Measurements from ENCODE around the gene CACYBP. TPM values are rescaled to one million over a fixed set of nuclear protein-coding genes. Genes with fewer than 3 reads are reported as not detected.
"Not testable (repeated sequence)": the region's sequence is repeated elsewhere in the genome, so short reads cannot be mapped to it uniquely, and the experiment has no call there.

CACYBP gene
- total RNA-seq, 2 experiments from 2014 or later = 394 to 452 TPM

GRCh38 chr1:175005085-175005783 lies 5.5 kb downstream of the CACYBP start:
- DNase-seq = peak; percentile 44

GRCh38 chr1:175009532-175009931 lies 9.8 kb downstream of the CACYBP start:
- Mint-ChIP-seq H3K27ac (peak overlapping the region; percentile 14), H3K4me1 (peaks cover 26% of the 10 kb centered on the region)
- POLR2A ChIA-PET = no interaction called here

More at GRCh38 chr1:175005085-175005783, 5.5 kb downstream of the CACYBP start:
- Mint-ChIP-seq H3K4me1 (peaks cover 57% of the 10 kb centered on the region), H3K27me3 (no peaks in the 10 kb centered on the region), H3K27ac (peak overlapping the region; percentile 88), H3K4me3 (peak overlapping the region; percentile 4), H3K9me3 (ENCODE audit: low read depth) (no peaks in the 10 kb centered on the region), H3K36me3 (ENCODE audit: low read depth) (peaks cover 73% of the 10 kb centered on the region)
- CTCF ChIA-PET = interaction anchor here (0.6 to 1.1 kb wide), 5 partner anchors 9 to 220 kb away, joined by 3 to 4 read pairs (median 3); no protein-coding TSS in a partner anchor
- peak; percentile 49 for ATAC-seq
- intact Hi-C loops (cut with DNase I, micrococcal nuclease) = loop anchor here in 1 of 2 experiments (1.0 kb wide), 1 partner anchor 13 kb away; no protein-coding TSS in a partner anchor
- POLR2A ChIA-PET = interaction anchor here (0.6 to 3.2 kb wide), 3 partner anchors 9 to 839 kb away, joined by 3 to 17 read pairs (median 4); partner anchors contain the start of gene MRPS14

GRCh38 chr1:175013445-175013844 lies 13.7 kb downstream of the CACYBP start:
- ATAC-seq (no peak), DNase-seq (no peak)
- peak overlapping the region; percentile 64 for H3K27ac Mint-ChIP-seq
- H3K27me3 Mint-ChIP-seq = no peaks in the 10 kb centered on the region
- H3K36me3 Mint-ChIP-seq (ENCODE audit: low read depth) = peaks cover 67% of the 10 kb centered on the region
- CTCF ChIA-PET = interaction anchor here (1.3 kb wide), 1 partner anchor 8 kb away, joined by 4 read pairs; no protein-coding TSS in a partner anchor
- H3K4me1 Mint-ChIP-seq = peaks cover 7% of the 10 kb centered on the region
- no peaks in the 10 kb centered on the region for H3K9me3 Mint-ChIP-seq (ENCODE audit: low read depth)
- intact Hi-C loops (cut with DNase I, micrococcal nuclease) = no loop called here
- POLR2A ChIA-PET = no interaction called here
- no peak overlapping the region for H3K4me3 Mint-ChIP-seq

More at GRCh38 chr1:175009532-175009931, 9.8 kb downstream of the CACYBP start:
- H3K36me3 Mint-ChIP-seq (ENCODE audit: low read depth) = peaks cover 70% of the 10 kb centered on the region
- CTCF ChIA-PET = no interaction called here
- H3K4me3 Mint-ChIP-seq = no peak overlapping the region
- no peaks in the 10 kb centered on the region for H3K9me3 Mint-ChIP-seq (ENCODE audit: low read depth)
- no peaks in the 10 kb centered on the region for H3K27me3 Mint-ChIP-seq
- no peak for DNase-seq
- no peak for ATAC-seq
- intact Hi-C loops (cut with DNase I, micrococcal nuclease) = no loop called here

GRCh38 chr1:175015243-175015642 lies 15.5 kb downstream of the CACYBP start:
- intact Hi-C loops (cut with DNase I, micrococcal nuclease) = no loop called here
- CTCF ChIA-PET = interaction anchor here (0.6 to 1.1 kb wide), 3 partner anchors 10 to 146 kb away, joined by 3 read pairs; no protein-coding TSS in a partner anchor
- H3K27me3 Mint-ChIP-seq = no peaks in the 10 kb centered on the region
- ATAC-seq (no peak), DNase-seq (no peak)
- peak overlapping the region; percentile 59 for H3K27ac Mint-ChIP-seq
- H3K4me3 Mint-ChIP-seq = no peak overlapping the region
- H3K4me1 Mint-ChIP-seq = peaks cover 5% of the 10 kb centered on the region
- H3K36me3 Mint-ChIP-seq (ENCODE audit: low read depth) = peaks cover 66% of the 10 kb centered on the region
- POLR2A ChIA-PET = interaction anchor here (1.2 kb wide), 1 partner anchor 8 kb away, joined by 4 read pairs; the partner anchor contains the start of gene MRPS14
- no peaks in the 10 kb centered on the region for H3K9me3 Mint-ChIP-seq (ENCODE audit: low read depth)

GRCh38 chr1:175019524-175019923 lies 19.8 kb downstream of the CACYBP start:
- ATAC-seq (no peak), DNase-seq (no peak)
- ChIA-PET POLR2A (no interaction called here), CTCF (no interaction called here)
- no peaks in the 10 kb centered on the region for H3K27me3 Mint-ChIP-seq
- peaks cover 45% of the 10 kb centered on the region for H3K36me3 Mint-ChIP-seq (ENCODE audit: low read depth)
- intact Hi-C loops (cut with DNase I, micrococcal nuclease) = no loop called here
- H3K27ac Mint-ChIP-seq = no peak overlapping the region
- H3K4me3 Mint-ChIP-seq = no peak overlapping the region
- H3K9me3 Mint-ChIP-seq (ENCODE audit: low read depth) = peaks cover under 1% of the 10 kb centered on the region
- peaks cover 28% of the 10 kb centered on the region for H3K4me1 Mint-ChIP-seq

GRCh38 chr1:175023043-175023921 lies 23.5 kb downstream of the CACYBP start, which contains the start of gene MRPS14:
MRPS14 (minus strand) TSS chr1:175023425; CDS start chr1:175023408, 17 bp downstream.
- intact Hi-C loops (cut with DNase I, micrococcal nuclease) = loop anchor here (1.0 to 10.0 kb wide), 7 partner anchors 24 to 1546 kb away; partner anchors contain the start of genes CACYBP (in 2 of the 2), KIAA0040 (in 2 of the 2), COP1 (in 1 of the 2) and GAS5 (in 1 of the 2)
- POLR2A ChIA-PET = interaction anchor here (0.5 to 2.2 kb wide), 9 partner anchors 9 to 1184 kb away, joined by 3 to 65 read pairs (median 4); partner anchors contain the start of gene CACYBP
- ATAC-seq = peak; percentile 92

GRCh38 chr1:175023922-175024242 lies 24.1 kb downstream of the CACYBP start:
- not testable (repeated sequence) for H3K27me3 Mint-ChIP-seq

More at GRCh38 chr1:175023043-175023921, 23.5 kb downstream of the CACYBP start, which contains the start of gene MRPS14:
- Mint-ChIP-seq H3K27ac (peak within 1 kb of the TSS; percentile 92), H3K9me3 (ENCODE audit: low read depth) (peaks cover 6% of the 10 kb centered on the region), H3K4me1 (peaks cover 25% of the 10 kb centered on the region), H3K27me3 (no peaks in the 10 kb centered on the region), H3K36me3 (ENCODE audit: low read depth) (peaks cover 22% of the 10 kb centered on the region), H3K4me3 (peak within 1 kb of the TSS; percentile 87)
- DNase-seq = peak; percentile 99
- CTCF ChIA-PET = interaction anchor here (0.7 to 4.4 kb wide), 7 partner anchors 17 to 296 kb away, joined by 3 to 24 read pairs (median 4); partner anchors contain the start of gene CACYBP

GRCh38 chr1:175024773-175025172 lies 25.0 kb downstream of the CACYBP start:
- H3K4me1 Mint-ChIP-seq = peaks cover 32% of the 10 kb centered on the region
- DNase-seq (no peak), ATAC-seq (no peak)
- H3K9me3 Mint-ChIP-seq (ENCODE audit: low read depth) = peaks cover 6% of the 10 kb centered on the region
- intact Hi-C loops (cut with DNase I, micrococcal nuclease) = loop anchor here (5.0 to 10.0 kb wide), 5 partner anchors 123 to 1160 kb away; partner anchors contain the start of genes GAS5 (in 1 of the 2), KIAA0040 (in 1 of the 2) and ZBTB37 (in 1 of the 2)
- CTCF ChIA-PET = interaction anchor here (0.6 to 4.4 kb wide), 5 partner anchors 24 to 997 kb away, joined by 3 to 24 read pairs (median 3); partner anchors contain the start of gene CACYBP
- peaks cover 16% of the 10 kb centered on the region for H3K36me3 Mint-ChIP-seq (ENCODE audit: low read depth)
- H3K27me3 Mint-ChIP-seq = no peaks in the 10 kb centered on the region
- H3K4me3 Mint-ChIP-seq = peak overlapping the region; percentile 40
- POLR2A ChIA-PET = no interaction called here
- H3K27ac Mint-ChIP-seq = peak overlapping the region; percentile 47

More at GRCh38 chr1:175023922-175024242, 24.1 kb downstream of the CACYBP start:
- Mint-ChIP-seq H3K36me3 (ENCODE audit: low read depth) (peaks cover 19% of the 10 kb centered on the region), H3K27ac (peak overlapping the region; percentile 92), H3K4me1 (peaks cover 25% of the 10 kb centered on the region), H3K4me3 (peak overlapping the region; percentile 87)
- ChIA-PET POLR2A (interaction anchor here (0.8 to 2.2 kb wide), 6 partner anchors 9 to 1184 kb away, joined by 3 to 65 read pairs (median 5); partner anchors contain the start of gene CACYBP), CTCF (interaction anchor here (1.0 to 4.4 kb wide), 5 partner anchors 24 to 295 kb away, joined by 3 to 24 read pairs (median 5); partner anchors contain the start of gene CACYBP)
- intact Hi-C loops (cut with DNase I, micrococcal nuclease) = loop anchor here (1.0 to 10.0 kb wide), 7 partner anchors 25 to 1547 kb away; partner anchors contain the start of genes CACYBP (in 2 of the 2), KIAA0040 (in 2 of the 2), COP1 (in 1 of the 2) and GAS5 (in 1 of the 2)
- DNase-seq = peak; percentile 17
- not testable (repeated sequence) for ATAC-seq; H3K9me3 Mint-ChIP-seq (ENCODE audit: low read depth)

- Mint-ChIP-seq H3K4me1 (peaks cover 9% of the 10 kb centered on the region), H3K9me3 (ENCODE audit: low read depth) (no peaks in the 10 kb centered on the region), H3K27ac (no peak overlapping the region), H3K36me3 (ENCODE audit: low read depth) (peaks cover 2% of the 10 kb centered on the region), H3K4me3 (no peak overlapping the region), H3K27me3 (no peaks in the 10 kb centered on the region)
- DNase-seq (no peak), ATAC-seq (no peak)
- CTCF ChIA-PET = interaction anchor here (0.6 to 1.8 kb wide), 2 partner anchors 57 to 91 kb away, joined by 3 to 7 read pairs; no protein-coding TSS in a partner anchor
- intact Hi-C loops (cut with DNase I, micrococcal nuclease) = no loop called here
- POLR2A ChIA-PET = no interaction called here
Measured at GRCh38 chr1:175033953-175034352, 34.2 kb downstream of the CACYBP start.

GRCh38 chr1:175034775-175035174 lies 35.0 kb downstream of the CACYBP start:
- intact Hi-C loops (cut with DNase I, micrococcal nuclease) = no loop called here
- Mint-ChIP-seq H3K9me3 (ENCODE audit: low read depth) (no peaks in the 10 kb centered on the region), H3K36me3 (ENCODE audit: low read depth) (no peaks in the 10 kb centered on the region), H3K4me3 (no peak overlapping the region), H3K27me3 (no peaks in the 10 kb centered on the region), H3K4me1 (peaks cover 2% of the 10 kb centered on the region), H3K27ac (no peak overlapping the region)
- ChIA-PET POLR2A (no interaction called here), CTCF (no interaction called here)
- ATAC-seq = no peak
- DNase-seq = no peak

All from activated CD4-positive, alpha-beta T cell treated with anti-CD3 and anti-CD28 coated beads for 36 hours (primary cell).